Measurements from ENCODE around the gene SLC2A1.

Gene SLC2A1

DNA sequence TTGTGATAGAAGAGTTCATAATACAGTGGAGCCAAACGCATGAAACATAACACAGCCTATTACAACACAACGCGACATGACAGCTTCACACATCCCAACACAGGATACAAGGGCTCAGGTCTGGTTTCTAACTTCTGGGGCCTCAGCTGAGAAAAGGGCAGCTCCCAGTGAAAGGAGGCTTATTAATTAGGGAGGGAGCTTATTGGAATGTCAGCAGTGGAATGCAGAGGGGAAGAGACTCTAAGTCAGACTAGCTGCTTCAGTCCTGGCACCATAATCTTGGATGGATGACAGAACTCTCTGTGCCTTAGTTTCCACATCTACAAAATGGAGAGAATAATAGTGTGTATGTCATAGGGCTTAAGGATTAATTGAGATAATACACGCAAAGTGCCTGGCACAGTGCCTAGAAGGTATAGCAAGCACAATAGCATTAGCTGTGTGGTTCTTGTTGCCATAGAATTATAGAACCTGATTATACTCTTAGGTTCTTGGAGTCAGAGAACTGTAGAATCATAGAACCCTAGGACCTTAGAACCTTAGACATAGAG lies 22.7 kb upstream of the SLC2A1 start:
- Histone ChIP-seq H3K27ac (ENCODE audit: extremely low read depth, low read depth, low read length) (no peak overlapping the region), H3K36me3 (ENCODE audit: control insufficient read depth in 2 of 2, insufficient read depth in 1 of 2, low read length in 2 of 2) (no peaks in the 10 kb centered on the region), H3K4me1 (ENCODE audit: control insufficient read depth, insufficient read depth, low read length) (no peaks in the 10 kb centered on the region), H3K4me3 (ENCODE audit: low read depth, low read length) (no peak overlapping the region), H3K9me3 (ENCODE audit: control insufficient read depth, insufficient read depth, low read depth, low read length) (no peaks in the 10 kb centered on the region)
- ChIA-PET POLR2A (no interaction called here), CTCF (no interaction called here)
- TF ChIP-seq ZBTB20 (tag by site-specific recombination; IDR thresholded peaks at IDR 0.05) (no peak), ZNF664 (tag by site-specific recombination; IDR thresholded peaks at IDR 0.05) (peak; percentile 89)

DNA sequence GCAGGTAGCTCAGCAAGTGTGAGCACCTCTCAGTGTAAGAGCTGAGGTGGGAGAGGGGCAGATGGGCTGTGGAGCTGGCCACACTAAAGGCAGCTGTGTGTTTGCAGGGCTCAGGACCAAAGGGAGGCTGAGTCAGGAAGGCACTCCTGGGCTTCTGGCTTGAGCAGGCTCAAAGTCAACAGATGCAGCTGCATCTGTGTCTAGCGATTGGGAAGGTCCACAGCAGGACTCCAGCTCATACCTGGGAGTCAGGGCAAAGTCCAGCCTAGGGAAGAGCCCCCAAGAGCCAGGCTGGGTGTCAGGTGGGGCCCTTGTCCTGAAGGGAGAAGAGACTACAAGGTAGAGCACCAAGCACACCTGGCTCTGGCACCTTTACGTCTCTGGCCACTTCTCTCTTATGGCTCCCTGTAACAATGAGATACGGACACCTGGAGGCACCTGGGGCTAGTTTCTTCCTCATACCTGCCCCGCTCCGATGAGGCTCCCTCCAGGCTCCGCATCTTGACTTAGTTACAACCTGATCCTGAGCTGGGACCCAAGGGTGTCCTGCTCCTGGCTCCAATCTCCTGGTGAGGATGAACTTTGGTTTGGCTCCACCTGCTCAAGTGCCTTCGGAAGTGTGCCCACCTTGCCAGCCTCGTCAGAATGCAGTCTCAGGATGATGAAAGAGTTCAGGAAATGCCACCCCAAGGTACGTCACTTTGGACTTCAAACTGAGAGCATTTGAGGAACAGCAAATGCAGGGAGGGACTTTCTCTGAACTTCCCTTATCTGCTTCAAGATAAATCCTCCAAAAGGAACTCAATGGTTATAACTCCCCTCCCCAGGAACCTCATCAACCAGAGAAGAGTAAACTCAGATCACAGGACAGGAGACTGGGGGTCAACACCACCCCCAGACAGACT lies 21.5 kb upstream of the SLC2A1 start:
- Histone ChIP-seq H3K36me3 (ENCODE audit: control insufficient read depth in 2 of 2, insufficient read depth in 1 of 2, low read length in 2 of 2) (no peaks in the 10 kb centered on the region), H3K4me3 (ENCODE audit: low read depth, low read length) (no peak overlapping the region), H3K9me3 (ENCODE audit: control insufficient read depth, insufficient read depth, low read depth, low read length) (no peaks in the 10 kb centered on the region), H3K4me1 (ENCODE audit: control insufficient read depth, insufficient read depth, low read length) (no peaks in the 10 kb centered on the region), H3K27ac (ENCODE audit: extremely low read depth, low read depth, low read length) (no peak overlapping the region)
- TF ChIP-seq ZNF621 (tag by site-specific recombination; IDR thresholded peaks at IDR 0.05) (no peak), ZNF843 (tag by site-specific recombination; IDR thresholded peaks at IDR 0.05) (no peak), GLI2 (tag by site-specific recombination; IDR thresholded peaks at IDR 0.05; ENCODE audit: borderline replicate concordance, low read depth) (no peak), ZNF211 (tag by site-specific recombination; IDR thresholded peaks at IDR 0.05; ENCODE audit: low read depth) (no peak), ZNF292 (tag by site-specific recombination; IDR thresholded peaks at IDR 0.05; ENCODE audit: borderline replicate concordance, low read depth) (no peak), SP7 (tag by site-specific recombination; IDR thresholded peaks at IDR 0.05) (no peak), ZNF2 (tag by site-specific recombination; IDR thresholded peaks at IDR 0.05) (no peak), GLIS2 (tag by site-specific recombination; IDR thresholded peaks at IDR 0.05) (no peak), ZNF658 (tag by site-specific recombination; IDR thresholded peaks at IDR 0.05) (no peak)
- TF ChIP-seq, protein P1, sequence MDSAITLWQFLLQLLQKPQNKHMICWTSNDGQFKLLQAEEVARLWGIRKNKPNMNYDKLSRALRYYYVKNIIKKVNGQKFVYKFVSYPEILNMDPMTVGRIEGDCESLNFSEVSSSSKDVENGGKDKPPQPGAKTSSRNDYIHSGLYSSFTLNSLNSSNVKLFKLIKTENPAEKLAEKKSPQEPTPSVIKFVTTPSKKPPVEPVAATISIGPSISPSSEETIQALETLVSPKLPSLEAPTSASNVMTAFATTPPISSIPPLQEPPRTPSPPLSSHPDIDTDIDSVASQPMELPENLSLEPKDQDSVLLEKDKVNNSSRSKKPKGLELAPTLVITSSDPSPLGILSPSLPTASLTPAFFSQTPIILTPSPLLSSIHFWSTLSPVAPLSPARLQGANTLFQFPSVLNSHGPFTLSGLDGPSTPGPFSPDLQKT (IDR thresholded peaks at IDR 0.05; ENCODE audit: borderline replicate concordance, low read depth, low read length): no peak
- TF ChIP-seq, protein P2, sequence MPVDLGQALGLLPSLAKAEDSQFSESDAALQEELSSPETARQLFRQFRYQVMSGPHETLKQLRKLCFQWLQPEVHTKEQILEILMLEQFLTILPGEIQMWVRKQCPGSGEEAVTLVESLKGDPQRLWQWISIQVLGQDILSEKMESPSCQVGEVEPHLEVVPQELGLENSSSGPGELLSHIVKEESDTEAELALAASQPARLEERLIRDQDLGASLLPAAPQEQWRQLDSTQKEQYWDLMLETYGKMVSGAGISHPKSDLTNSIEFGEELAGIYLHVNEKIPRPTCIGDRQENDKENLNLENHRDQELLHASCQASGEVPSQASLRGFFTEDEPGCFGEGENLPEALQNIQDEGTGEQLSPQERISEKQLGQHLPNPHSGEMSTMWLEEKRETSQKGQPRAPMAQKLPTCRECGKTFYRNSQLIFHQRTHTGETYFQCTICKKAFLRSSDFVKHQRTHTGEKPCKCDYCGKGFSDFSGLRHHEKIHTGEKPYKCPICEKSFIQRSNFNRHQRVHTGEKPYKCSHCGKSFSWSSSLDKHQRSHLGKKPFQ (tag by site-specific recombination; IDR thresholded peaks at IDR 0.05): no peak
- TF ChIP-seq, protein P3, sequence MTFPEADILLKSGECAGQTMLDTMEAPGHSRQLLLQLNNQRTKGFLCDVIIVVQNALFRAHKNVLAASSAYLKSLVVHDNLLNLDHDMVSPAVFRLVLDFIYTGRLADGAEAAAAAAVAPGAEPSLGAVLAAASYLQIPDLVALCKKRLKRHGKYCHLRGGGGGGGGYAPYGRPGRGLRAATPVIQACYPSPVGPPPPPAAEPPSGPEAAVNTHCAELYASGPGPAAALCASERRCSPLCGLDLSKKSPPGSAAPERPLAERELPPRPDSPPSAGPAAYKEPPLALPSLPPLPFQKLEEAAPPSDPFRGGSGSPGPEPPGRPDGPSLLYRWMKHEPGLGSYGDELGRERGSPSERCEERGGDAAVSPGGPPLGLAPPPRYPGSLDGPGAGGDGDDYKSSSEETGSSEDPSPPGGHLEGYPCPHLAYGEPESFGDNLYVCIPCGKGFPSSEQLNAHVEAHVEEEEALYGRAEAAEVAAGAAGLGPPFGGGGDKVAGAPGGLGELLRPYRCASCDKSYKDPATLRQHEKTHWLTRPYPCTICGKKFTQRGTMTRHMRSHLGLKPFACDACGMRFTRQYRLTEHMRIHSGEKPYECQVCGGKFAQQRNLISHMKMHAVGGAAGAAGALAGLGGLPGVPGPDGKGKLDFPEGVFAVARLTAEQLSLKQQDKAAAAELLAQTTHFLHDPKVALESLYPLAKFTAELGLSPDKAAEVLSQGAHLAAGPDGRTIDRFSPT (tag by site-specific recombination; IDR thresholded peaks at IDR 0.05): no peak
- TF ChIP-seq, protein P4, sequence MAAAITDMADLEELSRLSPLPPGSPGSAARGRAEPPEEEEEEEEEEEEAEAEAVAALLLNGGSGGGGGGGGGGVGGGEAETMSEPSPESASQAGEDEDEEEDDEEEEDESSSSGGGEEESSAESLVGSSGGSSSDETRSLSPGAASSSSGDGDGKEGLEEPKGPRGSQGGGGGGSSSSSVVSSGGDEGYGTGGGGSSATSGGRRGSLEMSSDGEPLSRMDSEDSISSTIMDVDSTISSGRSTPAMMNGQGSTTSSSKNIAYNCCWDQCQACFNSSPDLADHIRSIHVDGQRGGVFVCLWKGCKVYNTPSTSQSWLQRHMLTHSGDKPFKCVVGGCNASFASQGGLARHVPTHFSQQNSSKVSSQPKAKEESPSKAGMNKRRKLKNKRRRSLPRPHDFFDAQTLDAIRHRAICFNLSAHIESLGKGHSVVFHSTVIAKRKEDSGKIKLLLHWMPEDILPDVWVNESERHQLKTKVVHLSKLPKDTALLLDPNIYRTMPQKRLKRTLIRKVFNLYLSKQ (tag by site-specific recombination; IDR thresholded peaks at IDR 0.05; ENCODE audit: borderline replicate concordance): no peak
- TF ChIP-seq, protein P5, sequence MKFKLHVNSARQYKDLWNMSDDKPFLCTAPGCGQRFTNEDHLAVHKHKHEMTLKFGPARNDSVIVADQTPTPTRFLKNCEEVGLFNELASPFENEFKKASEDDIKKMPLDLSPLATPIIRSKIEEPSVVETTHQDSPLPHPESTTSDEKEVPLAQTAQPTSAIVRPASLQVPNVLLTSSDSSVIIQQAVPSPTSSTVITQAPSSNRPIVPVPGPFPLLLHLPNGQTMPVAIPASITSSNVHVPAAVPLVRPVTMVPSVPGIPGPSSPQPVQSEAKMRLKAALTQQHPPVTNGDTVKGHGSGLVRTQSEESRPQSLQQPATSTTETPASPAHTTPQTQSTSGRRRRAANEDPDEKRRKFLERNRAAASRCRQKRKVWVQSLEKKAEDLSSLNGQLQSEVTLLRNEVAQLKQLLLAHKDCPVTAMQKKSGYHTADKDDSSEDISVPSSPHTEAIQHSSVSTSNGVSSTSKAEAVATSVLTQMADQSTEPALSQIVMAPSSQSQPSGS (tag by site-specific recombination; IDR thresholded peaks at IDR 0.05; ENCODE audit: low read depth): no peak
- TF ChIP-seq, protein P6, sequence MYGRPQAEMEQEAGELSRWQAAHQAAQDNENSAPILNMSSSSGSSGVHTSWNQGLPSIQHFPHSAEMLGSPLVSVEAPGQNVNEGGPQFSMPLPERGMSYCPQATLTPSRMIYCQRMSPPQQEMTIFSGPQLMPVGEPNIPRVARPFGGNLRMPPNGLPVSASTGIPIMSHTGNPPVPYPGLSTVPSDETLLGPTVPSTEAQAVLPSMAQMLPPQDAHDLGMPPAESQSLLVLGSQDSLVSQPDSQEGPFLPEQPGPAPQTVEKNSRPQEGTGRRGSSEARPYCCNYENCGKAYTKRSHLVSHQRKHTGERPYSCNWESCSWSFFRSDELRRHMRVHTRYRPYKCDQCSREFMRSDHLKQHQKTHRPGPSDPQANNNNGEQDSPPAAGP (tag by site-specific recombination; IDR thresholded peaks at IDR 0.05): no peak
- POLR2A ChIA-PET: no interaction called here
- CTCF ChIA-PET: interaction anchor here (1.0 kb wide), 1 partner anchor 20 kb away, joined by 3 read pairs; no protein-coding TSS in a partner anchor
